ENCODE data around the gene ITIH3.

The ITIH3 gene

DNA sequence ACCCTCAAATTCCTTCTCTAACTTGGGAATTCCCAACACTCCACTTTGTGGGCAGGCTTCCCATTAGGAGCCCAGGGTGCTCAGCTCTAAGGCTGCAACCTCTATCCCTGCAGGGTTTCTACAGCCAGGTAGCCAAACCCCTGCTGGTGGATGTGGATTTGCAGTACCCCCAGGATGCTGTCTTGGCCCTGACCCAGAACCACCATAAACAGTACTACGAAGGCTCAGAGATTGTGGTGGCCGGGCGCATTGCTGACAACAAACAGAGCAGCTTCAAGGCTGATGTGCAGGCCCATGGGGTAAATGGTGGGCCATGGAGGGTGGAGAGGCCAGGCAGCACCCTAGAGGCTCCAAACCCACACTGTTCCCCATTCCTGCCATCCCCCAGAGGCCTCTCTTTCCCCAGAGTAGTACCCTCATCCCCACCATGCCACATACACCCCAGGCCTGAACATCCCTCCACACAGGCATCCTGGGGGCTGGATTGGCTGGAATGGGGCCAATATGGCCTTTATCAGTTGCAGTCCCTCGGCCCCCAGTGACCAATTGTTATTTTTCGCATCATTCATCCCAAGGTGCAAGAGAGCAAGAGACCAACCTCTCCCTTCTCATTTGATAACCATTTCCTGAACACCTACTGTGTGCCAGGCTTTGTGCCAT, 9.5 kb upstream of the ITIH3 start:
- DNase-seq: no peak
- CTCF ChIA-PET: interaction anchor here (0.7 to 1.2 kb wide), 2 partner anchors 14 to 15 kb away, joined by 3 read pairs; no protein-coding TSS in a partner anchor
- H3K27me3 Mint-ChIP-seq: peaks cover 51% of the 10 kb centered on the region
- H3K4me1 Mint-ChIP-seq: no peaks in the 10 kb centered on the region
- no peak overlapping the region for H3K27ac Mint-ChIP-seq
- H3K9me3 Mint-ChIP-seq: no peaks in the 10 kb centered on the region
- no peaks in the 10 kb centered on the region for H3K36me3 Mint-ChIP-seq
- no peak overlapping the region for H3K4me3 Mint-ChIP-seq

DNA sequence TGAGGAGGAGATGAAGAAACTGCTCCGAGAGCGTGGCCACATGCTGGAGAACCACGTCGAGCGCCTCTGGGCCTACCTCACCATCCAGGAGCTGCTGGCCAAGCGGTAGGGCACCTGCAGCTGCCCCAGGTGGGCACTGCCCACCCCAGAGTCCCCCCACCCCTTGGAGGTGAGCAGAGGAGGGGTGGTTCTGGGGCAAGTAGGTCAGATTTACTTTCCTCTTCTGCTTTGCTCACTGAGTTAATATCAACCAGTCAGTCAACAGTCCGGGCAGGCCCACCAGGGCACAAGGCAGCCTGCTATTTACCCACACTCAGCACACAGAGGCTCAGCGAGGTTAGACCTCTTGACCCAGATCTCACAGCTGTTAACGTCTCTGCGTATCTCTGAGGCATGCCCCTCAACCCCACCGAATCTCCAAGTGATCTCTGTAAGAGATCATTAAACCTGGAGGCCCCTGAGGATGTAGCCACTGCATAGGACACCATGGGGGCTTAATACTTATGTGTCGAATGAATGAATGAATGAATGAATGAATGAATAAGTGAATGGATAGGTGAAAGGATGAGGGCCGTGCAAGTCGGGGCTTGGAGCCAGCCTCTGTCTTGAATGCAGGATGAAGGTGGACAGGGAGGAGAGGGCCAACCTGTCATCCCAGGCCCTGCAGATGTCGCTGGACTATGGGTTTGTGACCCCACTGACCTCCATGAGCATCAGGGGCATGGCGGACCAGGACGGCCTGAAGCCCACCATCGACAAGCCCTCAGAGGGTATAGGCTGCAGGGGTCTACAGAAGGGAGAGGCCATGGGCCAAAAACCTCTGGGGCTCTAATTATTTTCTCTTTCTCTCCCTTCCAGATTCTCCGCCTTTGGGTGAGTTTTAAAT, 8.0 kb upstream of the ITIH3 start:
- DNase-seq: no peak
- Mint-ChIP-seq H3K27ac (no peak overlapping the region), H3K9me3 (no peaks in the 10 kb centered on the region), H3K4me1 (no peaks in the 10 kb centered on the region), H3K36me3 (no peaks in the 10 kb centered on the region), H3K27me3 (peaks cover 37% of the 10 kb centered on the region), H3K4me3 (no peak overlapping the region)
- CTCF ChIA-PET: interaction anchor here (1.4 kb wide), 1 partner anchor 66 kb away, joined by 3 read pairs; no protein-coding TSS in a partner anchor

DNA sequence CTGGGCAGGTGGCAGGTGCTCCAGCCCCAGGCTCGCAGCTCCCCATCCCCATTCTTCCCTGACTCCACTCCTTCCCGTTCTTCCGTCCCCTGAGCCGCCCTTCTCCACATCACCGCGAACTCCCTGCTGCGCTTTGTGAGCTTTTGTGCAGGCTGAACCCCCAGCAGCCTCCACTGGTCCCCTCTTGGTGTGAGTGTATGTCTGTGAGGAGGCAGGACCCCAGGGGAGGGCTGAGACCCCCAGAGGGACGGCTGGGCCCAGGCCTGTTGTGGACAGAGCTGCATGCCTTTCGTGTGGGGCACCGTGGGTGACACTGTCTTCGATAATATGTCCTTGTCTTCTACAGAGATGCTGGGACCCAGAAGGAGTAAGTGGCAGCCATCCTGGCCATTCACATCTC, 7.3 kb upstream of the ITIH3 start:
- Mint-ChIP-seq H3K4me3 (no peak overlapping the region), H3K36me3 (no peaks in the 10 kb centered on the region), H3K9me3 (no peaks in the 10 kb centered on the region), H3K4me1 (no peaks in the 10 kb centered on the region), H3K27me3 (peaks cover 37% of the 10 kb centered on the region), H3K27ac (no peak overlapping the region)
- DNase-seq: no peak
- CTCF ChIA-PET: interaction anchor here (1.4 kb wide), 1 partner anchor 66 kb away, joined by 3 read pairs; no protein-coding TSS in a partner anchor

DNA sequence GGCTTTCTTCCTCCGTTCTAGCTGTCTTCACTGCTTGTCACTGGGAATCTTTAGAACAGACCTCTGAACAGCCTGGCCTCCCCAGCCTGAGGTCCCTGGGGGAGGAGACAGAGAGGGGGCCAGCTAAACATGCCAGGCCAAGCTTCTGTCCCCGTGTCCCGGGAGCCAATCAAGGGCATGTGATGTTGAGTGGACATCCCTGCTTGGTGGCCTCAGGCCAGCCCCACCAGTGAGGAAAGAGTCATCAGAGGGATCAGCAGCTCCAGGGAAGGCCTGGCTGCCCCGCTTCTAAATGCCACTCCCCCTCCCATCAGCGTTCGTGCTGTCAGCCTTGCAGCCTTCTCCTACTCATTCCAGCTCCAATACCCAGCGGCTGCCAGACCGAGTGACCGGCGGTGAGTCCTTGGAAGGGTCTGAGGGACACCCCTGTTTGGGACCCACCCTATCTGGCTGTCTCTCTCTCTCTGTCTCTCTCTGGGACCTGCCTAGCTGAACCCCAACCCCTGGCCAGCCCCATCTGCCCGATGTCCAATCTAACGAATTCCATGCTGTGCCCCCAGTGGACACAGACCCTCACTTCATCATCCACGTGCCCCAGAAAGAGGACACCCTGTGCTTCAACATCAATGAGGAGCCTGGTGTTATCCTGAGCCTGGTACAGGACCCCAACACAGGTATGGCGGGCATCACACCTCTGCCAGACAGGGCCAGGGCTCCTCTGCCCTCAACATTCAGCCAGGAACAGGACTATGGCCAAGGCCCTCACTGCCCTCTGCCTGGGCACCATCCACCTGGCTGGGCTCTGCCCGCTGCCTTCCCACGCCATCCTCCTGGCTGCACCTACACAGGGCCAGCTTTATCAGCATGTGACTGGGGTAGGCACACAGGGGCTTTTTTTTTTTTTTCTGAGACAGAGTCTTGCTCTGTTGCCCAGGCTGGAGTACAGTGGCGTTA, 6.6 kb upstream of the ITIH3 start:
- Mint-ChIP-seq H3K27me3 (peaks cover 31% of the 10 kb centered on the region), H3K27ac (no peak overlapping the region), H3K4me1 (no peaks in the 10 kb centered on the region), H3K9me3 (no peaks in the 10 kb centered on the region), H3K36me3 (no peaks in the 10 kb centered on the region), H3K4me3 (no peak overlapping the region)
- no peak for DNase-seq
- CTCF ChIA-PET: interaction anchor here (1.4 kb wide), 1 partner anchor 67 kb away, joined by 3 read pairs; no protein-coding TSS in a partner anchor

DNA sequence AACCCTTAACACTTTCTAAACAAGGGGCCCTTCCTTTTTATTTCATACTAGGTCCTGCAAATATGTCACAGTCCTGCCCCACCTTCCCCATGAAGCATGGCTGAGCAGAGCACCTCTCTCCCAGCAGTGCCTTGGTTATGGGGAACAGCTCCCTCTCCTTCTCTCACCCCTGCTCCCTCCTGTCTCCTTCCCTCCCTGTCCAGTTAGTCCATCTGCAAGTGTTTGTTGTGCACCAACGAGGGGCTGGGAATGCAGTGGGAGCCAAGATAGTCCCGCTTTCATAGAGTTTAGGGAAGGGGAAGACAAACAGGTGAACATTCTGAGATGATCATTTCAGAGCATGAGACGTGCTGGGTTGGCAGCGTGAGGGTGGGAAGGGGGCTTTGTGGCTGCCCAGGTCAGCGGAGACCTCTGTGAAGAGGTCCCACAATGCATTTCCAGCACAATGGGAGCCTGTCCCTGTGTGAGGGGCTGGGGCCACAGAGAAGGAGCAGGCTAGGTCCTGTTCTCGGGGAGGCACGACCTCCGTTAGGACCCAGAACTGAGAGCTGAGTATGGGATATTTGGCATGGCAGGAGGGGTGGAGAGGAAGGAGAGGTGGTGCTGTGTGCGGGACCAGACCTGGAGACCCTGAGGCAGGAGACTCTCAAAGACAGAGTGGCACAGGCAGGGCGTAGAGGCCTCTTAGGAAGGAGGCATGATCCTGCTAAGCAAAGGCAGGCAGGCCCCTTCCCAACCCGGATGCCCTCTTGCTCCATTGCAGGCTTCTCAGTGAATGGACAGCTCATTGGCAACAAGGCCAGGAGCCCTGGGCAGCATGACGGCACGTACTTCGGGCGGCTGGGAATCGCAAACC, 5.5 kb upstream of the ITIH3 start:
- DNase-seq: no peak
- Mint-ChIP-seq H3K9me3 (no peaks in the 10 kb centered on the region), H3K36me3 (no peaks in the 10 kb centered on the region), H3K4me1 (no peaks in the 10 kb centered on the region), H3K27ac (no peak overlapping the region), H3K27me3 (peaks cover 32% of the 10 kb centered on the region), H3K4me3 (no peak overlapping the region)
- CTCF ChIA-PET: no interaction called here

DNA sequence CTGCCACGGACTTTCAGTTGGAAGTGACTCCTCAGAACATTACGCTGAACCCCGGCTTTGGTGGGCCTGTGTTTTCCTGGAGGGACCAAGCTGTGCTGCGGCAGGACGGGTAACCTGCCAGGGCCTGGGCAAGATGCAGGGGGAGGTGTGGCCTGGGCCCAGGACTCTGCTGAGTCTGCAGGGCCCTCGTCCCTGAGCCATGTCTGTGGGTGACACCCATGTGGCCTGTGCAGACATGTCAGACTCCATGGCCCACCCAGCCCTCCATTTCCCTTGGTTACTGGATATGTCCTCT, 4.9 kb upstream of the ITIH3 start:
- H3K4me3 Mint-ChIP-seq: no peak overlapping the region
- CTCF ChIA-PET: no interaction called here
- H3K27ac Mint-ChIP-seq: no peak overlapping the region
- no peaks in the 10 kb centered on the region for H3K36me3 Mint-ChIP-seq
- H3K27me3 Mint-ChIP-seq: peaks cover 35% of the 10 kb centered on the region
- DNase-seq: no peak
- no peaks in the 10 kb centered on the region for H3K9me3 Mint-ChIP-seq
- no peaks in the 10 kb centered on the region for H3K4me1 Mint-ChIP-seq

DNA sequence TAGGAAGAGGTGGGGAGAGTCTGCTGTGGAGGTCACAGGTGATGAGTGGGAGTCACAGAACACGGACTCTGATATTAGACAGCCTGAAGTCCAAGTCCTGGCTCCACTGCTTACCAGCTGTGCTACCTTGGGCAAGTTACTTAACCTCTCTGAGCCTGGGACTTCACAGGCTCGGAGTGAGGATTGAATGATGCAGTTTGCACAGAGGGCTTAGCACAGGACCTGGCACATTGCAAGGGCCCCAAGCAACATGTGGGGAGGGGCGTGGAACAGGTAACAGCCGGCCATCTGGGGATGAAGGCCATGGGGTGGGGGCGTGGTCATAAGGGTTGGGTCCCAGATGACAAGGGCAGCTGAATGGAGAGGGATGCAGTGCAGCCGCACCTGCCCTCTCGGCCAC, 4.3 kb upstream of the ITIH3 start:
- Mint-ChIP-seq H3K27me3 (peaks cover 32% of the 10 kb centered on the region), H3K36me3 (no peaks in the 10 kb centered on the region), H3K9me3 (no peaks in the 10 kb centered on the region), H3K4me1 (no peaks in the 10 kb centered on the region), H3K4me3 (no peak overlapping the region), H3K27ac (no peak overlapping the region)
- DNase-seq: no peak
- CTCF ChIA-PET: no interaction called here

DNA sequence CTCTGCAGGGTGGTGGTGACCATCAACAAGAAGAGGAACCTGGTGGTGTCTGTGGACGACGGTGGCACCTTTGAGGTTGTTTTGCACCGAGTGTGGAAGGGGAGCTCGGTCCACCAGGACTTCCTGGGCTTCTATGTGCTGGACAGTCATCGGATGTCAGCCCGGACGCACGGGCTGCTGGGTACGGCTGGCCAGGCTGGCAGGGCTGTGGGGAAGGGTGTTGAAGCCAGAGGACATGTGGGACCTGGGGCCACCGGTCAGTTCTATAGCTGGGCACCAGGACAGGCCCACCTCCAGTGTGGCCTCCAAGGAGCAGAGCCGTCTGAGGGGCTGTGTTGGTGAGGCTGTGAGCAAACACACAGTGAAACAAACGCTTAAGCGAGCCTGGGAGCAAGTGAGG, 3.9 kb upstream of the ITIH3 start:
- Mint-ChIP-seq H3K9me3 (no peaks in the 10 kb centered on the region), H3K4me3 (no peak overlapping the region)
- CTCF ChIA-PET: no interaction called here

DNA sequence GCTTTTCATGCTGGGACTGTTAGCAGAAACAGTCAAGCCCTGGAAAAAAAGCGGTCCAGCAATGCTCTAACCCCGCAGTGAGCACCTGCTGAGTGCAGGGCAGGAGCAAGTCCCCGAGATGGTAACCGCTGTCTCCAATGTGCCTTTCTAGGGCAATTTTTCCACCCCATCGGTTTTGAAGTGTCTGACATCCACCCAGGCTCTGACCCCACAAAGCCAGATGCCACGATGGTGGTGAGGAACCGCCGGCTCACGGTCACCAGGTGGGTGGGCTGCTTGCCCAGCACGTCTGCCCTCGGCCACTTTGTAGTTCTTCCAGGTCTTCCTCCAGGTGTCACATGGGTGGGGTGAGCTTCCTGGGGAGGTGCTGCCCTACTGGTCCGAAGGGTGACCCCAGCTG, 3.2 kb upstream of the ITIH3 start:
- Mint-ChIP-seq H3K36me3 (no peaks in the 10 kb centered on the region), H3K27me3 (peaks cover 40% of the 10 kb centered on the region), H3K4me1 (no peaks in the 10 kb centered on the region), H3K9me3 (no peaks in the 10 kb centered on the region), H3K4me3 (no peak overlapping the region), H3K27ac (no peak overlapping the region)
- no peak for DNase-seq
- CTCF ChIA-PET: interaction anchor here (1.4 kb wide), 1 partner anchor 8 kb away, joined by 4 read pairs; no protein-coding TSS in a partner anchor

More for the DNA sequence above, 3.9 kb upstream of the ITIH3 start:
- no peak for DNase-seq
- no peaks in the 10 kb centered on the region for H3K36me3 Mint-ChIP-seq
- H3K27me3 Mint-ChIP-seq: peaks cover 34% of the 10 kb centered on the region
- H3K4me1 Mint-ChIP-seq: no peaks in the 10 kb centered on the region
- no peak overlapping the region for H3K27ac Mint-ChIP-seq

DNA sequence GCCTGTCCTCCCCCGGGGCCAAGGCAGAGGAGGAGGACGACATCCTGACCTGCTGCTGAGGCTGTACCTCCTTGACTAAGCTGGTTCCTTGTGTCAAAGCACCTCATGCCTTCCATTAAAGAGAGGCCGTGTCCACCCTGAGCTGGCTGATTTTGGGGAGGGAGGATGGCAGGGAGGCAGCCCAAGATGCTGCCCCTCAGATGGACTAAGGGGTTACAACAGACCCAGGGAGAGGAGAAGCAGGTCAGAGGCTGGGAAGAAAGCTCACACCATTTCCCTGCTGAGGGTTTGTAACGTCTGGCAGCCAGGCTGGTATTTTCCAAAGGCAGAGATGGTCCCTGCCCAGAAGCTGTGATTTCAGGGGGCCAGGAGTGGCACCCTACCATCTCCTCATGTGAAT, 2.7 kb upstream of the ITIH3 start:
- Mint-ChIP-seq H3K4me3 (no peak overlapping the region), H3K4me1 (no peaks in the 10 kb centered on the region), H3K27me3 (peaks cover 43% of the 10 kb centered on the region), H3K36me3 (no peaks in the 10 kb centered on the region), H3K27ac (no peak overlapping the region), H3K9me3 (no peaks in the 10 kb centered on the region)
- CTCF ChIA-PET: interaction anchor here (1.4 kb wide), 1 partner anchor 8 kb away, joined by 4 read pairs; no protein-coding TSS in a partner anchor
- DNase-seq: no peak

DNA sequence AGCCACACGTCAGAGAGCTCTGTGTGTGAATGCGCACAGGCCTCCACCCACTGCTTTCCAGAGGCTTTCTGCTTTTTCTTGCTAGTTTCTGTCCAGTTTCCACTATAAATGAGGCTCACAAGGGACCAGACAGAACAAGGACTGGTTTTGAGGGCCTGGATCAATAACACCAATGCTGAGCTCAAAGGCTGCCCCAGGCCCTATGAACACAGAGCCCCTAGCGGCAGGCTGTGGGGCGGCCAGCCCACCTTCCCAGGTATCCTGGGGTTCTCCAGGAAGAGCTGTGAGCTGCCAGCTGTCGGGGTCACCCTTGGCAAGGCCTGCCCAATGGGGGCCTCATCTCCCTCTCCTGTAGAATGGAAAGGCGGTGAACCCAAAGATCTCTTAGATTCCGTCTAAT, 2.2 kb upstream of the ITIH3 start:
- Mint-ChIP-seq H3K4me3 (no peak overlapping the region), H3K27ac (no peak overlapping the region), H3K4me1 (no peaks in the 10 kb centered on the region), H3K36me3 (no peaks in the 10 kb centered on the region), H3K27me3 (peaks cover 43% of the 10 kb centered on the region), H3K9me3 (no peaks in the 10 kb centered on the region)
- no peak for DNase-seq
- CTCF ChIA-PET: interaction anchor here (1.4 kb wide), 1 partner anchor 9 kb away, joined by 4 read pairs; no protein-coding TSS in a partner anchor

DNA sequence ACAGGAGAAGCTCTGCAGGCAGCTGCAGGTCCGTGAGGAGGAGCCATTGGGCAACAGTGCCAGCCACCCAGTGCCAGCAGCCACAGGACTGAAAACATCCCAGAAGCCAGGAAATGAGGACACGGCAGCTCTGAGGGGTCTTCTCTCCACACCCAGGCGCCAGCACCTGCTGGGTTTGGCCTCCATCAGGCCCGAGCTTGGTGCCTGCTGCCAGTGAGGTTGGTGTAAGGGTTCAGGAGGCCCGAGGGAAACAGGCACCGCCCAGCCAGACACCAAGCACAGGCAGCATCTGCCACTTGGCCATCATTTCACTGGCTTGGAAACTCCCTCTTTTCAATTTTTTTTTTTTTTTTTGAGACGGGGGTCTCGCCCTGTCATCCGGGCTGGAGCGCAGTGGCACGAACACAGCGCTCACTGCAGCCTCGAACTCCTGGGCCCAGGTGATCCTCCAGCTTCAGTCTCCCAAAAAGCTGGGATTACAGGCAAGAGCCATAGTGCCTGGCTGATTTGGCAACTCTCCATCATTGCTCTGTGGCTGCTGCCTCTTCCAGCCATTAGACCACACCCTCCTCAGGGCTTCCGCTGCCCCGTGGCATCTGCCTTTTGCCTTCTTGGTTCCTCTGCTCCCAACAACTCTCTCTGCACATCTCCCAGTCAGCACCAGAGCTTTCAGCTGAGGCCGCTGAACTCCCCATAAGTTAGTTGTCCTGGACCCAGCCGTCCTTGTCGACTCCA, 1.5 kb upstream of the ITIH3 start:
- no peaks in the 10 kb centered on the region for H3K4me1 Mint-ChIP-seq
- no peak overlapping the region for H3K27ac Mint-ChIP-seq
- CTCF ChIA-PET: no interaction called here
- H3K9me3 Mint-ChIP-seq: no peaks in the 10 kb centered on the region
- DNase-seq: no peak
- no peaks in the 10 kb centered on the region for H3K36me3 Mint-ChIP-seq
- peaks cover 45% of the 10 kb centered on the region for H3K27me3 Mint-ChIP-seq
- H3K4me3 Mint-ChIP-seq: no peak overlapping the region
